SK-N-MC (cell line): ENCODE data around the gene MRPS34.

Experiments
- DNase-seq: peaks from one replicate; pipeline ENCODE4 v3.0.0-alpha.2; 2011; ENCODE audit warnings: low read depth, low spot score
- H3K27ac ChIP-seq: fragments of 200-600 bp; sonication (generic); 2 replicates; pipeline ENCODE4 v1.5.1; 2016; ENCODE audit warnings: mixed run types
- H3K36me3 ChIP-seq: fragments of 200-600 bp; sonication (generic); 2 replicates; pipeline ENCODE4 v1.6.1; 2017; ENCODE audit warnings: antibody characterized with exemption, low read length, mixed read lengths; ENCODE audit not compliant: insufficient read depth
- H3K4me3 ChIP-seq: fragments of 200-600 bp; sonication (generic); 2 replicates; pipeline ENCODE4 v1.5.1; 2016
- H3K9ac ChIP-seq: fragments of 200-600 bp; sonication (generic); 2 replicates; pipeline ENCODE4 v1.8.0; 2017; ENCODE audit warnings: mixed run types, mixed read lengths; ENCODE audit not compliant: insufficient read length
- H3K9me3 ChIP-seq: fragments of 200-600 bp; sonication (generic); 2 replicates; pipeline ENCODE4 v1.6.1; 2017; ENCODE audit warnings: low read depth, mild to moderate bottlenecking, antibody characterized with exemption, low read length, moderate library complexity, mixed read lengths
- EZH2 ChIP-seq: fragments of 200-600 bp; sonication (generic); IDR thresholded peaks from one replicate; pipeline ENCODE4 v1.6.1; 2017; ENCODE audit warnings: antibody characterized with exemption
- FOXP2 ChIP-seq: optimal IDR thresholded peaks from 2 replicates; pipeline ENCODE3; 2011; ENCODE audit warnings: mild to moderate bottlenecking, moderate library complexity; ENCODE audit not compliant: insufficient read depth; ENCODE audit errors: extremely low read length, control extremely low read depth
- POLR2AphosphoS5 ChIP-seq: IDR thresholded peaks from 2 replicates; pipeline ENCODE4 v1.6.1; 2012; ENCODE audit warnings: mild to moderate bottlenecking, low read depth, low read length, borderline replicate concordance

MRPS34 gene

DNA sequence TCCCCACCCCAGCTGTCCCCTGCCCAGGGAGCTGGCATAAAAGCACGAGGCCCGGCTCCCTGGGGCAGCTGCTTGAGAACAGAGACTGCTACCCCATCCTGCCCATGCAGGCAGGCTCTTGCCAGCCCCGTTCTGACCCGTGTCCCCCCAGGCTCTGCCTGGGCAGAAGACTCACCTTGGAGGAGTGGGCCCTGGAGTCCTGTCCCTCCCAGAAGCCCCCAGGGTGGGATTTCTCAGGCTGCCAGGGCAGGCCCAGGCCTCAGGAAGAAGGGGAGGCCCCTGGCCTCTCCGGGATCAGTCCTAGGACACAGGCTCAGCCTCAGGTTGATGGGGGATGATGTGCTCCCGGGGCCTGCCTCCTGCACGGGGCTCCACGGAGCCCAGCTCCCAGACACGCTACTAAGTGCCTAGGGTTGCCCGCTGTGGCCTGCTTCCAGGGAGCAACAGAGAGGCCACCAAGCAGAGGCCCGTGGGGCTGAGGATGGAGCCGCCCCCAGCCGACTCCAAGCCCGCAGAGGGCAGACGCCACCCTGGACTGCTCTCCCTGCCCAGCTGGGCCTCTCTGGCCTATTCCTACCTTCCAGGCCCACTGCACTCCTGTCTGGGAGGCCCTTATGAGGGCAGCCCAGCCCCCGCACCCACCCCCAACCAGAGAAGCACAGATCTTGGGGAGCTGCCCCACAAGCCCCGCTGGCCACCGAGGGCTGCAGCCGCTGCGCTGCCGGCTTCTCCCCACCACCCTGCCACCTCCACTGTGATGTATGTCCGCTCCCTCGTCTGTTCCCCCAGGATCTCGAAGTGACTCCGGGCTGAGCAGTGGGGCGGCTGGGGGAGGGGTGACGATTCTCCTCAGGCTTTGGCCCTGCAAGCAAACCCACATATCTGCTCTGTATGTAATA, 3.3 kb downstream of the MRPS34 start:
- no peak overlapping the region; the same call in 1 of the 2 replicates for H3K4me3 ChIP-seq
- H3K27ac ChIP-seq, result 0 out of 2 replicates have a peak overlapping the region, but pooled peaks have one; percentile 13
- no peaks in the 10 kb centered on the region for H3K9me3 ChIP-seq
- no peak overlapping the region for H3K9ac ChIP-seq
- H3K36me3 ChIP-seq, result peaks cover 3% of the 10 kb centered on the region
- no peak for DNase-seq
- peak; percentile 13; the same call in 1 of the 2 replicates for TF ChIP-seq POLR2AphosphoS5
- TF ChIP-seq FOXP2, result no peak

DNA sequence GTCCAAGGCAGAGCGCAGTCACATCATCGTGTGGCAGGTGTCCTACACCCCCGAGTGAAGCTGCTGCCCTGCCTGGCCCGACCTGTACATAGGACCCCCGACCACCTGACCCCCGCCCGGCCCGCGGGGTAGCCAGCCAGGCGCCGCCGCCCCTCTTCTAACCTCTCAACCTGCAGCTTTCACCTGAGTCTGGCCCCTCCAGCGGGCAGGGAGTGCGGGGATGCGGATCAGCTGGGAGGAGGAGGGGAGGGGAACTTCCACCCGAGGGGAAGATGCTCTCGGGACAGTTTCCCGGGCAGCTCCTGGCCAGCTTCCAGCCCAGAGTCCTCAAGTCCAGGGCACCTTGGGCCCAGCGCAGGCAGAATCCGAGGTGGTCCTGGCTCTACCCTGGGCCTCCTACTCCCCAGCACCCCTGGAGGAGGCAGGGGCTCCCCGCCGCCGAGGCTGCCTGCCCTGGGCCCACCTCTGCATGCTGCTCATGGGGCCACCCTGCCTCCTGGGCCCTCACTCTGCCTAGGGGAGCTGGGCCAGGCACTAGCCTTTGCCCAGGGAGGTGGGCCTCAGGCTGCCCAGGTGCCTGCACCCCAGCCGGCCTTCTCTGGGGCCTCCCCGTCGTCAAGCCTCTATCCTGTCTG, 4.0 kb downstream of the MRPS34 start:
- DNase-seq, result no peak
- H3K9me3 ChIP-seq, result no peaks in the 10 kb centered on the region
- no peak overlapping the region for H3K27ac ChIP-seq
- H3K36me3 ChIP-seq, result peaks cover 3% of the 10 kb centered on the region
- no peak overlapping the region for H3K4me3 ChIP-seq
- TF ChIP-seq FOXP2 (no peak), EZH2 (no peak), POLR2AphosphoS5 (no peak)
- H3K9ac ChIP-seq, result no peak overlapping the region

DNA sequence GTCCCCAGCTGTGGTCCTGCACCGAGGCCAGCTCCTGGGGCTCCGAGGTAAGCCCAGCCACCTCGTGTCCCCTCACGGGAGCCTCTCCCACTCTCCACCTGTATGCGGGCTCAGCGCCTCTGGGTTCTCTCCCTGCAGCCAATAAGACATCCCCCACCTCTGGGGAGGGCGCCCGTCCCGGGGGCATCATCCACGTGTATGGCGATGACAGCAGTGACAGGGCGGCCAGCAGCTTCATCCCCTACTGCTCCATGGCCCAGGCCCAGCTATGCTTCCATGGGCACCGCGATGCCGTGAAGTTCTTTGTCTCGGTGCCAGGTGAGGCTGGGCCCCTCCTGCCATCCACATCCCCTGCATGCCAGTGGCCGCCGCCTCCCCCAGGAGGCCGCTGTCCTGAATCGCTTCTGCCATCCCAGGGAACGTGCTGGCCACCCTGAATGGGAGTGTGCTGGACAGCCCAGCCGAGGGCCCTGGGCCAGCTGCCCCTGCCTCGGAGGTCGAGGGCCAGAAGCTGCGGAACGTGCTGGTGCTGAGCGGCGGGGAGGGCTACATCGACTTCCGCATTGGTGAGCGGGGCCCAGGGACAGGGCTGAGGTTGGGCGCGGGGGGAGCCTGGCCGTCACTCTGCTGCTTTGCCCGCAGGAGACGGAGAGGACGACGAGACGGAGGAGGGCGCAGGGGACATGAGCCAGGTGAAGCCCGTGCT, 4.7 kb downstream of the MRPS34 start:
- peaks cover 3% of the 10 kb centered on the region for H3K36me3 ChIP-seq
- H3K9ac ChIP-seq, result no peak overlapping the region
- DNase-seq, result no peak
- TF ChIP-seq EZH2 (no peak), FOXP2 (no peak), POLR2AphosphoS5 (no peak)
- H3K9me3 ChIP-seq, result no peaks in the 10 kb centered on the region
- H3K4me3 ChIP-seq, result no peak overlapping the region
- H3K27ac ChIP-seq, result no peak overlapping the region

DNA sequence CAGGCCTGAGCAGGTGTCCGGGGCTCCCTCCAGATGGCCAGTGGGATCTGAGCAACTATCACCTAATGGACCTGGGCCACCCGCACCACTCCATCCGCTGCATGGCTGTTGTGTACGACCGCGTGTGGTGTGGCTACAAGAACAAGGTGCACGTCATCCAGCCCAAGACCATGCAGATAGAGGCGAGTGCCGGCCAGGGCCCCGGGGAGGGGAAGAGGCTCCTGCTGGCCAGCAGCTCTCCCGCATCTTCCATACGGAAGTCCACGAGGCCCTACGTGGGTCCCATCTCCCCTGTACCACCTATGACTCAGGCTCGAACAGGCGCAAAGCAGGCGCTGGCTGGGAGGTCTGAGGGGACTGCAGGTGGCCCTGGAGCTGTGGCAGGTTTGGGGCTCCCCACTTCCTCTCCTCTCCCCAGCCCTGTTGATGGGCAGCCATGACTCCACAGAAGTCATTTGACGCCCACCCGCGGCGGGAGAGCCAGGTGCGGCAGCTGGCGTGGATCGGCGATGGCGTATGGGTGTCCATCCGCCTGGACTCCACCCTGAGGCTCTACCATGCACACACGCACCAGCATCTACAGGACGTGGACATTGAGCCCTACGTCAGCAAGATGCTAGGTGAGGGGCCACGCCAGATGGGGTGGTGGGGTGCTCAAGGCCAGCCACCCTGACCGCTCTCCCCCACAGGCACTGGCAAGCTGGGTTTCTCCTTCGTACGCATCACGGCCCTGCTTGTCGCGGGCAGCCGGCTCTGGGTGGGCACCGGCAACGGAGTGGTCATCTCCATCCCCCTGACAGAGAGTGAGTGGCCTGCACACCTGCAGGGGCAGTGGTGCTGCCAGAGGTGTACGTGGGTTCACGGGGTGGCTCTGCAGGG, 5.6 kb downstream of the MRPS34 start:
- Histone ChIP-seq H3K36me3 (peaks cover 3% of the 10 kb centered on the region), H3K9ac (no peak overlapping the region), H3K27ac (no peak overlapping the region), H3K9me3 (no peaks in the 10 kb centered on the region), H3K4me3 (no peak overlapping the region)
- no peak for DNase-seq
- TF ChIP-seq EZH2 (no peak), FOXP2 (no peak), POLR2AphosphoS5 (no peak)

DNA sequence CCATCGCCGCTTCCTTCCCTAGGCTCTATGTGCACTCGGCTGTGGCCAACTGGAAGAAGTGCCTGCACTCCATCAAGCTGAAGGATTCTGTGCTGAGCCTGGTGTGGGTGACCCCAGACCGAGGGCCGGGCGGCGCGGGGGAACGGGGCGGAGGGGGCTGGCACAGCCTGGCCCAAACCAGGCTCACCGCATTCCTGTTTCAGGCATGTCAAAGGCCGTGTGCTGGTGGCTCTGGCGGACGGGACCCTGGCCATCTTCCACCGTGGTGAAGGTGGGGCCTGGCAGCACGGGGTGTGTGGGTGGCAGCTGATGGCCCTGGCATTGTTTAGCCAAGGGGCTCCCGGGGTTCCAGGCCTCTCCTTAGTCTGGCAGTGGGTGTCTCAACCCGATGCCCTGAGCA, 6.2 kb downstream of the MRPS34 start:
- no peak overlapping the region for H3K4me3 ChIP-seq
- no peak for DNase-seq
- peaks cover 3% of the 10 kb centered on the region for H3K36me3 ChIP-seq
- no peak for TF ChIP-seq FOXP2
- no peak for TF ChIP-seq EZH2
- no peak for TF ChIP-seq POLR2AphosphoS5
- H3K9ac ChIP-seq, result no peak overlapping the region
- H3K9me3 ChIP-seq, result no peaks in the 10 kb centered on the region
- no peak overlapping the region for H3K27ac ChIP-seq

DNA sequence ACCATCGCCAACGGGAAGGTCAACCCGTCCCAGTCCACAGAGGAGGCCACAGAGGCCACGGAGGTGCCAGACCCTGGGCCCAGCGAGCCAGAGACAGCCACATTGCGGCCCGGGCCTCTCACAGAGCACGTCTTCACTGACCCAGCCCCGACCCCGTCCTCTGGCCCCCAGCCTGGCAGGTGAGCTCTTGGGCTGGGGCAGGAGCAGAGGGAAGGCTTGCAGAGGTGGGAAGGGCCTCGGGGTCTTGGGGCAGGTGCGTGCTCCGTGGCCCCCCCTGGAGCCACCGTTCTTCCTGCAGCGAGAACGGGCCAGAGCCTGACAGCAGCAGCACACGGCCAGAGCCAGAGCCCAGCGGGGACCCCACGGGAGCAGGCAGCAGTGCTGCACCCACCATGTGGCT, 6.7 kb downstream of the MRPS34 start:
- TF ChIP-seq FOXP2 (no peak), POLR2AphosphoS5 (no peak), EZH2 (no peak)
- Histone ChIP-seq H3K4me3 (no peak overlapping the region), H3K9me3 (no peaks in the 10 kb centered on the region), H3K36me3 (peaks cover 3% of the 10 kb centered on the region), H3K9ac (no peak overlapping the region), H3K27ac (no peak overlapping the region)
- DNase-seq, result no peak

DNA sequence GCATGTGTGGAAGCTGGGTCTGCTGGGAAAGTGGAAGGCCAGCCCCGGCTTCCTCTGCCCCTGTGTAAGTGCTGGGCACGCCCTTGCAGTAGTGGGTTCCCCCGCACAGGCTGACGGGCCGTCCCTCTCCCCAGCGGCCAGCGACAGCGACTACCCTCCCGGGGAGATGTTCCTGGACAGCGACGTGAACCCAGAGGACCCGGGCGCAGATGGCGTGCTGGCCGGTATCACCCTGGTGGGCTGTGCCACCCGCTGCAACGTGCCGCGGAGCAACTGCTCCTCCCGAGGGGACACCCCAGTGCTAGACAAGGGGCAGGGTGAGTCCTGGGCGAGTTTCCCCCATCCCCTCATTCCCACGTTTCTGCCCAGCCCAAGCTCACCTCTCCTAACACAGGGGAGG, 7.1 kb downstream of the MRPS34 start:
- Histone ChIP-seq H3K36me3 (peaks cover 3% of the 10 kb centered on the region), H3K9ac (no peak overlapping the region), H3K4me3 (no peak overlapping the region), H3K9me3 (no peaks in the 10 kb centered on the region), H3K27ac (no peak overlapping the region)
- TF ChIP-seq POLR2AphosphoS5 (no peak), EZH2 (no peak), FOXP2 (no peak)
- DNase-seq, result no peak
